Measurements from ENCODE around the gene C16orf92.

C16orf92 gene

GRCh38 chr16:29989111-29989858 lies 33.7 kb upstream of the C16orf92 start:
- DNase-seq (ENCODE audit: low spot score), result no peak

- no peak for DNase-seq (ENCODE audit: low spot score)
These were observed 33.0 kb upstream of the C16orf92 start for GRCh38 chr16:29990034-29990433.

GRCh38 chr16:29990883-29991570 lies 32.0 kb upstream of the C16orf92 start:
- no peak for DNase-seq (ENCODE audit: low spot score)

DNA sequence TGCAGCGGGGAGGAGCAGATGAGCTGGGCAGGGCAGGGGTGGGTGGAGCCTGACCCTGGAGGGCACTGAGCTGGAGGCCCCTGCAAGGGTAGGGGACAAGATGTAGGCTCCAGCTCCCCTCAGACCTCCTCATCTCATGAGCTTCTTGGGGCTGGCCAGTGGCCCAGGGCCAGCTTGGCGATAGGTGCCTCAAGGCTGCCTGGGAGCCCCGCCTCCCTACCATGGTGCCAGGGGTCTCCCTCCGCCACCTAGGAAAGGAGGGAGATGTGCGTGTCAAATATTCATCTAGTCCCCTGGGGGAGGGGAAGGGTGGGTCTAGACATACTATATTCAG lies 31.5 kb upstream of the C16orf92 start:
- no peak for DNase-seq (ENCODE audit: low spot score)

GRCh38 chr16:29992344-29992967 lies 30.5 kb upstream of the C16orf92 start:
- no peak for DNase-seq (ENCODE audit: low spot score)

- no peak for DNase-seq (ENCODE audit: low spot score)
These were observed 29.7 kb upstream of the C16orf92 start for GRCh38 chr16:29993191-29993902.

GRCh38 chr16:29993903-29994599 lies 28.9 kb upstream of the C16orf92 start:
- DNase-seq (ENCODE audit: low spot score), result no peak

DNA sequence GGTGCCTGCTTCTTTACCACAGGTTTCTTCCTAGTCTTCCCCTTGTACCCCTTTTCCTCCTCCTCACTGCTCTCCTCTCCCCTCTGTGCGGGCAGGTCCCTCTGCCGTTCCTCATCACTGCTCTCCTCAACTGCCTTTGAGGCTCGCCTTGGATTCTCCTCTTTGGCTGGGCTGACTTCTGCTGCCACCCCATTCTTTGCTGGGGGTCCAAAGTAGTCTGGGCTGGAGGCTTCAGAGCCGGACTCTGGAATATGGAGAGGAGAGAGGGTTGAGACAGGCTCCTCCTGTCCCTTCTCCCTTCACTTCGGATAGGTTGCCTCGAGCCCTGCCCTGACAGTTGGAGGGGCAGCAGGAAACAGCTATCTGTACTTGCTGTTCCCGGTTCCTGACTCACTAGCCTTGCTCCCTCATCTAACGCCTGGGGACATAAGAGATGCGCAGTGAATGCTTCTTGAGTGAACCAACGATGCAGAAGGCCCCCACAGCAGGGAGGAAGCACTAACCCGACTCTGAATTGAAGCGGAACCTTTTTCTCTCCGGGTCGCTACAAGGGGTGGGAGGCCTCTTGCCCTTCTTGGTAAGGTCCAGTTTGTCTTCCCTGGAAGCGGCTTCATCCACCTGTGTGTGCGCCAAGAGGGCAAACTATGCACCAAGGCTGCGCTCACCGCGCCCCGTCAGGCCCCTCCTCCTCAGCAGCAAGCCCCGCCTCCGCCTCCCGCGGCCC lies 28.2 kb upstream of the C16orf92 start:
- peak; percentile 59 for DNase-seq (ENCODE audit: low spot score)

DNA sequence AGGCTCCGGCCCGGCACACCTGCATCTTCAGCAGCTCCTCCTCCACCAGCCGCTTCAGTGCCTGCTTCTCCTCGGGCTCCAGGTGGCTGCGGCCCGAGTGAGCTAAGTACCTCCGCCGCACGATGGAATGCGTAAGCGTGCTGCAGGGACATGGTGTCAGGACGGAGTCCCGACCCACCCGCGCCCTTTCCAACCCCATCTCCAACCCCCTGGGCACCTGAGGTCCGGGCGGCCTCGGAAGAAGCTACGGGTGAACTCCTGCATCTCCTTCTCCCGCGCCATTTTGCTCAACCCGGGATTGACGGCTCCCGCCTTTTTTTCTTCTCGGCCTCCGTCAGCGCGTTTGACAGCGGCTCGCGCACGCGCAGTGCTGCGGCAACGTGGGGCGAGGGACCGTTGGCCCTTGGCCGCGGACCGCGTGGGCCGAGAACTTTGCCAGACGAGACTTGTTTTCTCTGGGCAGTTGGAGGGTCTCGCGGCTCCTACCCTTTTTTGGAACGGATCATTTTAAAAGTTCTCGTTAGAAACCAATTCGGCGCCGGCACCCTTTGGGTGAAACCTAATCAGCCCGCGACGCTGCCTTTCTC lies 27.6 kb upstream of the C16orf92 start, which contains the start of gene HIRIP3:
TSS of gene HIRIP3 (minus strand) at position 294 of the 587 bp plus-strand sequence. CDS start at position 282, 12 bp downstream.
- peak; percentile 91 for DNase-seq (ENCODE audit: low spot score)

GRCh38 chr16:29995911-29996765 lies 26.9 kb upstream of the C16orf92 start, which contains the start of gene INO80E:
Gene INO80E, plus strand, starts transcription at chr16:29996241. Its CDS starts 70 bp downstream, at chr16:29996311.
- peak; percentile 98 for DNase-seq (ENCODE audit: low spot score)

- DNase-seq (ENCODE audit: low spot score), result no peak
These were observed 26.2 kb upstream of the C16orf92 start for GRCh38 chr16:29996766-29997250.

GRCh38 chr16:29999605-30000004 lies 23.4 kb upstream of the C16orf92 start:
- no peak for DNase-seq (ENCODE audit: low spot score)

GRCh38 chr16:30000735-30001631 lies 22.0 kb upstream of the C16orf92 start:
- DNase-seq (ENCODE audit: low spot score), result no peak

GRCh38 chr16:30002614-30003346 lies 20.2 kb upstream of the C16orf92 start:
- DNase-seq (ENCODE audit: low spot score), result no peak

- no peak for DNase-seq (ENCODE audit: low spot score)
These were observed 19.2 kb upstream of the C16orf92 start for GRCh38 chr16:30003670-30004423.

DNA sequence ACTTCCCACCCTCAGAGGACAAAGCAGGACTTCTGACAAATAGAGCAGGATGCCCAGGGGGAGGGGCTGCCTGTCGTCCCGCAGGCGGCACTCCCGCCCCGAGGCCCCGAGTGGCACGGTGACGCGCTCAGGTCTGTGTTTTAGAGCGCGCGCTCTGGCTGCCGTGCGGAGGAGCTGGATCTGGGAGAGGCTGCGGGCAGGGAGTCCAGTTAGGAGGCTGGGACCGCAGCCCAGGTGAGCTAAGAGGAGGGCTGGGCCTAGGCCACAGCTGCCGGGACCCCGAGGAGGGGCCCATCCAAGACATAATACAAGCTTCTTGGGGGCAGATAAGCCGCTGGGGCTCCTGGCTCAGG lies 18.6 kb upstream of the C16orf92 start:
- DNase-seq (ENCODE audit: low spot score), result no peak

- DNase-seq (ENCODE audit: low spot score), result no peak
These were observed 18.2 kb upstream of the C16orf92 start for GRCh38 chr16:30004811-30005242.

Measured in AG08395 (cell line).